GDM1 (cell line): ENCODE measurements around the gene SPTB.

Source experiments
- DNase-seq: peaks from one replicate; lab custom pipeline; 2025; lab: John Stamatoyannopoulos, UW

The SPTB gene

GRCh38 chr14:64728856-64729255, 150.9 kb downstream of the SPTB start:
- no peak for DNase-seq

- no peak for DNase-seq
These were observed 151.6 kb downstream of the SPTB start for GRCh38 chr14:64728106-64728505.

- DNase-seq, result no peak
These were observed 152.1 kb downstream of the SPTB start for GRCh38 chr14:64727551-64728071.

GRCh38 chr14:64726585-64726890, 153.2 kb downstream of the SPTB start:
- no peak for DNase-seq

GRCh38 chr14:64725879-64726584, 153.7 kb downstream of the SPTB start:
- no peak for DNase-seq

GRCh38 chr14:64725261-64725815, 154.4 kb downstream of the SPTB start:
- DNase-seq, result no peak

- no peak for DNase-seq
These were observed 155.2 kb downstream of the SPTB start for GRCh38 chr14:64724578-64724930.

GRCh38 chr14:64723691-64724577, 155.8 kb downstream of the SPTB start:
- DNase-seq, result no peak

- no peak for DNase-seq
These were observed 156.8 kb downstream of the SPTB start for GRCh38 chr14:64722842-64723447.

GRCh38 chr14:64721899-64722298, 157.8 kb downstream of the SPTB start:
- DNase-seq, result no peak

- DNase-seq, result no peak
These were observed 158.3 kb downstream of the SPTB start for GRCh38 chr14:64721391-64721791.

GRCh38 chr14:64720131-64720576, 159.6 kb downstream of the SPTB start:
- DNase-seq, result no peak

- DNase-seq, result no peak
These were observed 160.1 kb downstream of the SPTB start for GRCh38 chr14:64719601-64720000.

- no peak for DNase-seq
These were observed 160.9 kb downstream of the SPTB start for GRCh38 chr14:64718762-64719161.

GRCh38 chr14:64717870-64718269, 161.8 kb downstream of the SPTB start:
- DNase-seq, result no peak

- no peak for DNase-seq
These were observed 163.9 kb downstream of the SPTB start for GRCh38 chr14:64715628-64716412.

GRCh38 chr14:64715146-64715627, 164.5 kb downstream of the SPTB start:
- no peak for DNase-seq

- DNase-seq, result no peak
These were observed 165.2 kb downstream of the SPTB start for GRCh38 chr14:64714432-64715025.

- DNase-seq, result no peak
These were observed 166.0 kb downstream of the SPTB start for GRCh38 chr14:64713677-64714076.

GRCh38 chr14:64711039-64711438, 168.7 kb downstream of the SPTB start:
- no peak for DNase-seq

GRCh38 chr14:64709126-64709525, 170.6 kb downstream of the SPTB start:
- no peak for DNase-seq
